A549 (cell line): ENCODE data around the gene CFL1.

ENCODE experiments used
- CBX8 ChIP-seq: fragments of 200-600 bp; sonication (generic); IDR thresholded peaks from 2 replicates; pipeline ENCODE4 v1.6.1; 2016
- CHD2 ChIP-seq: fragments of 150-350 bp; IDR thresholded peaks from 2 replicates; pipeline ENCODE4 v1.6.1; 2014; ENCODE audit warnings: low read length; ENCODE audit not compliant: partially characterized antibody
- EP300 ChIP-seq, 2 experiments: fragments of >200 bp; sonication (Bioruptor Twin); formaldehyde crosslinking; IDR thresholded peaks; 2 replicates in 1 of 2; 3 replicates in 1 of 2; pipeline ENCODE4 v1.6.1; 2016 to 2017
- GATA3 ChIP-seq: IDR thresholded peaks from 2 replicates; pipeline ENCODE4 v1.6.1; 2012; ENCODE audit warnings: borderline replicate concordance
- JUN ChIP-seq, 2 experiments: fragments of >200 bp; sonication (Bioruptor Twin); formaldehyde crosslinking; IDR thresholded peaks; 2 replicates in 1 of 2; 3 replicates in 1 of 2; pipeline ENCODE4 v1.6.1; 2016 to 2017
- MYC ChIP-seq: IDR thresholded peaks from 2 replicates; pipeline ENCODE4 v1.6.1; 2012; ENCODE audit warnings: mild to moderate bottlenecking, inconsistent platforms, low read length, improper control_type of control experiment, borderline replicate concordance
- PHF8 ChIP-seq: fragments of 200-600 bp; sonication (generic); IDR thresholded peaks from 2 replicates; pipeline ENCODE4 v1.6.1; 2016; ENCODE audit warnings: low read depth, mild to moderate bottlenecking, antibody characterized with exemption, moderate library complexity, borderline replicate concordance
- POLR2A ChIP-seq: IDR thresholded peaks from 2 replicates; pipeline ENCODE4 v1.6.1; 2012; ENCODE audit warnings: mild to moderate bottlenecking, low read length
- RAD21 ChIP-seq, 2 experiments: fragments of >200 bp in 1 of 2; sonication (Bioruptor Twin) in 1 of 2; formaldehyde crosslinking in 1 of 2; IDR thresholded peaks in 1 of 2; conservative IDR thresholded peaks in 1 of 2; 2 replicates in 1 of 2; 3 replicates in 1 of 2; pipeline ENCODE4 v1.6.1; 2012 to 2018; ENCODE audit warnings: inconsistent platforms in 1 of 2
- ZFP36 ChIP-seq: fragments of 450-650 bp; IDR thresholded peaks from 2 replicates; pipeline ENCODE4 v1.6.1; 2014; ENCODE audit warnings: borderline replicate concordance; ENCODE audit not compliant: partially characterized antibody
- TF ChIP-seq, protein P1 (sequence below): fragments of 200-600 bp; sonication (generic); IDR thresholded peaks from 2 replicates; pipeline ENCODE4 v1.6.1; 2016; ENCODE audit warnings: antibody characterized with exemption, mild to moderate bottlenecking, moderate library complexity
- TF ChIP-seq, protein P2 (sequence below): fragments of 450-650 bp; IDR thresholded peaks from 2 replicates; pipeline ENCODE4 v1.6.1; 2014; ENCODE audit warnings: antibody characterized with exemption
- TF ChIP-seq, protein P3 (sequence below): fragments of >200 bp; sonication (Bioruptor Twin); formaldehyde crosslinking; IDR thresholded peaks from 3 replicates; pipeline ENCODE4 v1.5.1; 2016
- TF ChIP-seq, protein P4 (sequence below): IDR thresholded peaks from 2 replicates; pipeline ENCODE4 v1.6.1; 2012

DNA sequence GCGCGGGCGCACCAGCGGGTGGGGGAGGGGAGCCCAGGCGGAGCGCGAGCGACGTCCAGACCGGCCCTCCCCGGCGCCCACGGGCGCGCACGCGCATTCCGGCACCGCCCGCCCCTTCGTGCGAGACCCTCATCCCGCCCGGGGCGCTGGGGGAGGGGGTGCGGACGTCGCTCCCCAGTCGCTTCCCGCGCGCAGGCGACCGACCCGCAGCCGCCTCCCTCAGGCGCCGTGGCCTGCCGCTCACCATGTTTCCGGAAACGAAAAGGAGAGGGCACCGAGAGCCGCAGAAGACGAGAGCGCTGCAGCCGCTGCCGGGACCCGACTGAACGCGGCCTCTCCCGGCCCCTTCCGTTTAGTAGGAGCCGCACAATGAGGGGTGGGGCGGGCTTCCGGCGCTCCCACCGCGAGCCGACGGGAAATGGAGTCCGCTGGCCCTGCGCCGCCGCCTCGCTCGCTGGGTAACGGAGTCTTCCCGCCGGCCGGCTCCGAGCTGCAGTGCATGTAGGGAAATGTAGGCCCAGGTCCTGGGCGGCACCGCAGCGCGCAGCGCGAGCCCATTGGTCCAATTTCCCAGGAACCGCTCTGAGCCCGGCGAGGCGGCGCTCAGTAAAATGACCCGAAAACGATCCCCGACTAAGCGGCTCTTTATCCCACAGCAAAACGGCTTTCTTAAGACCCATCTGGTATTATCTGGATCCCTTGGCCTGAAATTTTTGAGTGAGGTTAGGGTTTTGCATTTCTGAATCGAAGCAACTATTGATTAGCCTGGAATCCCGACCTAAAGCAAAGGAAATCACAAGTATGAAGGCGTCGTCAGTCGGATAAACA, at the start of gene CFL1:
- TF ChIP-seq, protein P1, sequence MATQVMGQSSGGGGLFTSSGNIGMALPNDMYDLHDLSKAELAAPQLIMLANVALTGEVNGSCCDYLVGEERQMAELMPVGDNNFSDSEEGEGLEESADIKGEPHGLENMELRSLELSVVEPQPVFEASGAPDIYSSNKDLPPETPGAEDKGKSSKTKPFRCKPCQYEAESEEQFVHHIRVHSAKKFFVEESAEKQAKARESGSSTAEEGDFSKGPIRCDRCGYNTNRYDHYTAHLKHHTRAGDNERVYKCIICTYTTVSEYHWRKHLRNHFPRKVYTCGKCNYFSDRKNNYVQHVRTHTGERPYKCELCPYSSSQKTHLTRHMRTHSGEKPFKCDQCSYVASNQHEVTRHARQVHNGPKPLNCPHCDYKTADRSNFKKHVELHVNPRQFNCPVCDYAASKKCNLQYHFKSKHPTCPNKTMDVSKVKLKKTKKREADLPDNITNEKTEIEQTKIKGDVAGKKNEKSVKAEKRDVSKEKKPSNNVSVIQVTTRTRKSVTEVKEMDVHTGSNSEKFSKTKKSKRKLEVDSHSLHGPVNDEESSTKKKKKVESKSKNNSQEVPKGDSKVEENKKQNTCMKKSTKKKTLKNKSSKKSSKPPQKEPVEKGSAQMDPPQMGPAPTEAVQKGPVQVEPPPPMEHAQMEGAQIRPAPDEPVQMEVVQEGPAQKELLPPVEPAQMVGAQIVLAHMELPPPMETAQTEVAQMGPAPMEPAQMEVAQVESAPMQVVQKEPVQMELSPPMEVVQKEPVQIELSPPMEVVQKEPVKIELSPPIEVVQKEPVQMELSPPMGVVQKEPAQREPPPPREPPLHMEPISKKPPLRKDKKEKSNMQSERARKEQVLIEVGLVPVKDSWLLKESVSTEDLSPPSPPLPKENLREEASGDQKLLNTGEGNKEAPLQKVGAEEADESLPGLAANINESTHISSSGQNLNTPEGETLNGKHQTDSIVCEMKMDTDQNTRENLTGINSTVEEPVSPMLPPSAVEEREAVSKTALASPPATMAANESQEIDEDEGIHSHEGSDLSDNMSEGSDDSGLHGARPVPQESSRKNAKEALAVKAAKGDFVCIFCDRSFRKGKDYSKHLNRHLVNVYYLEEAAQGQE = peak; percentile 56; the same call in 1 of the 2 replicates
- TF ChIP-seq ZFP36 (no peak), POLR2A (peak; percentile 97), PHF8 (peak; percentile 93), EP300 (IDR thresholded peaks at IDR 0.05) (no peak; a peak in 1 of 5 replicates), CBX8 (no peak), GATA3 (no peak; the same call in 1 of the 2 replicates), JUN (IDR thresholded peaks at IDR 0.05) (peak; percentile 96 to 99), RAD21 (conservative IDR thresholded peaks at IDR 0.05 in 1 of 2, IDR thresholded peaks at IDR 0.05 in 1 of 2) (no peak), MYC (no peak), CHD2 (peak; percentile 35)
- TF ChIP-seq, protein P2, sequence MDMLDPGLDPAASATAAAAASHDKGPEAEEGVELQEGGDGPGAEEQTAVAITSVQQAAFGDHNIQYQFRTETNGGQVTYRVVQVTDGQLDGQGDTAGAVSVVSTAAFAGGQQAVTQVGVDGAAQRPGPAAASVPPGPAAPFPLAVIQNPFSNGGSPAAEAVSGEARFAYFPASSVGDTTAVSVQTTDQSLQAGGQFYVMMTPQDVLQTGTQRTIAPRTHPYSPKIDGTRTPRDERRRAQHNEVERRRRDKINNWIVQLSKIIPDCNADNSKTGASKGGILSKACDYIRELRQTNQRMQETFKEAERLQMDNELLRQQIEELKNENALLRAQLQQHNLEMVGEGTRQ = no peak
- TF ChIP-seq, protein P3, sequence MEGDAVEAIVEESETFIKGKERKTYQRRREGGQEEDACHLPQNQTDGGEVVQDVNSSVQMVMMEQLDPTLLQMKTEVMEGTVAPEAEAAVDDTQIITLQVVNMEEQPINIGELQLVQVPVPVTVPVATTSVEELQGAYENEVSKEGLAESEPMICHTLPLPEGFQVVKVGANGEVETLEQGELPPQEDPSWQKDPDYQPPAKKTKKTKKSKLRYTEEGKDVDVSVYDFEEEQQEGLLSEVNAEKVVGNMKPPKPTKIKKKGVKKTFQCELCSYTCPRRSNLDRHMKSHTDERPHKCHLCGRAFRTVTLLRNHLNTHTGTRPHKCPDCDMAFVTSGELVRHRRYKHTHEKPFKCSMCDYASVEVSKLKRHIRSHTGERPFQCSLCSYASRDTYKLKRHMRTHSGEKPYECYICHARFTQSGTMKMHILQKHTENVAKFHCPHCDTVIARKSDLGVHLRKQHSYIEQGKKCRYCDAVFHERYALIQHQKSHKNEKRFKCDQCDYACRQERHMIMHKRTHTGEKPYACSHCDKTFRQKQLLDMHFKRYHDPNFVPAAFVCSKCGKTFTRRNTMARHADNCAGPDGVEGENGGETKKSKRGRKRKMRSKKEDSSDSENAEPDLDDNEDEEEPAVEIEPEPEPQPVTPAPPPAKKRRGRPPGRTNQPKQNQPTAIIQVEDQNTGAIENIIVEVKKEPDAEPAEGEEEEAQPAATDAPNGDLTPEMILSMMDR = no peak
- TF ChIP-seq, protein P4, sequence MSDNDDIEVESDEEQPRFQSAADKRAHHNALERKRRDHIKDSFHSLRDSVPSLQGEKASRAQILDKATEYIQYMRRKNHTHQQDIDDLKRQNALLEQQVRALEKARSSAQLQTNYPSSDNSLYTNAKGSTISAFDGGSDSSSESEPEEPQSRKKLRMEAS = peak; percentile 34; the same call in 1 of the 2 replicates
